ENCODE measurements around the gene PLBD2.

The PLBD2 gene

DNA sequence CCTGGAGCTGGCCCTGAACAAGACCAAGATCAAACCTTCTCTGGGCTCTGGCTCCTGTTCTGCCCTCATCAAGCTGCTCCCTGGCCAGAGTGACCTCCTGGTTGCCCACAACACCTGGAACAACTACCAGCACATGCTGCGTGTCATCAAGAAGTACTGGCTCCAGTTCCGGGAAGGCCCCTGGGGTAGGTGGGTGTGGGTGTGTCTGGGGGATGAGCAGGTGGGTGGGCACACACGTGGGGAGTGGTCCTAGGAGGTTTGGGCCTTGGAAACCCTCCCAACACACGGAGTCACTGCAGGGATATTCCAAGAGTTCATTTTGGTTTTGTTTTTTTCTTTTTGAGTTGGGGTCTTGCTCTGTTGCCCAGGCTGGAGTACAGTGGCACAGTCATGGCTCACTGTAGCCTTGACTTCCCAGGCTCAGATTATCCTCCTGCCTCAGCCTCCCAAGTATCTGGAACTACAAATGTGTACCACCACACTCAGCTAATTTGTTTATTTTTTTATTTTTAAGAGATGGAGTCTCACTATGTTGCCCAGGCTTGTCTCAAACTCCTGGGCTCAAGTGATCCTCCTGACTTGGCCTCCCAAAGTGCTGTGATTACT lies 16.5 kb downstream of the PLBD2 start:
- no peak overlapping the region for H3K4me3 ChIP-seq (ENCODE audit: low read depth, low read length)
- TF ChIP-seq, protein P1, sequence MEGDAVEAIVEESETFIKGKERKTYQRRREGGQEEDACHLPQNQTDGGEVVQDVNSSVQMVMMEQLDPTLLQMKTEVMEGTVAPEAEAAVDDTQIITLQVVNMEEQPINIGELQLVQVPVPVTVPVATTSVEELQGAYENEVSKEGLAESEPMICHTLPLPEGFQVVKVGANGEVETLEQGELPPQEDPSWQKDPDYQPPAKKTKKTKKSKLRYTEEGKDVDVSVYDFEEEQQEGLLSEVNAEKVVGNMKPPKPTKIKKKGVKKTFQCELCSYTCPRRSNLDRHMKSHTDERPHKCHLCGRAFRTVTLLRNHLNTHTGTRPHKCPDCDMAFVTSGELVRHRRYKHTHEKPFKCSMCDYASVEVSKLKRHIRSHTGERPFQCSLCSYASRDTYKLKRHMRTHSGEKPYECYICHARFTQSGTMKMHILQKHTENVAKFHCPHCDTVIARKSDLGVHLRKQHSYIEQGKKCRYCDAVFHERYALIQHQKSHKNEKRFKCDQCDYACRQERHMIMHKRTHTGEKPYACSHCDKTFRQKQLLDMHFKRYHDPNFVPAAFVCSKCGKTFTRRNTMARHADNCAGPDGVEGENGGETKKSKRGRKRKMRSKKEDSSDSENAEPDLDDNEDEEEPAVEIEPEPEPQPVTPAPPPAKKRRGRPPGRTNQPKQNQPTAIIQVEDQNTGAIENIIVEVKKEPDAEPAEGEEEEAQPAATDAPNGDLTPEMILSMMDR (IDR thresholded peaks at IDR 0.05; ENCODE audit: control insufficient read depth, extremely low read depth, insufficient read depth) = no peak
- no peak for DNase-seq (ENCODE audit: low read depth)

DNA sequence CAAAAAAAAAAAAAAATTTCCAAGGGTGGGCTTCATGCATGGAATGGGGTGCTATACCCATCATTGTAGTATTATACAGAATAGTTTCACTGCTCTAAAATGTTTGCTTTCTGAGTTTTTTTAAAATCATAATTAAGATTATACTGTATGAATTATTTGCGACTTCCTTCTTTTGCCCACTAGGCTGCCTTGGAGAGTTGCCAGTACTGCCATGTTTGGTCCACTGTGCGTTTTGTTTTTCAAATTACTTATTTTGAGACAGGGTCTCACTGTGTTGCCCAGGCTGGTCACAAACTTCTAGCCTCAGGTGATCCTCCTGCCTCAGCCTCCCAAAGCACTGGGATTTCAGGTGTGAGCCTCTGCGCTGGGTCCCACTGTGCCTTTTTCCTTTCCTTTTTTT lies 19.9 kb downstream of the PLBD2 start:
- no peak overlapping the region for H3K4me3 ChIP-seq (ENCODE audit: low read depth, low read length)
- TF ChIP-seq, protein P1 (IDR thresholded peaks at IDR 0.05; ENCODE audit: control insufficient read depth, extremely low read depth, insufficient read depth) = no peak
- no peak for DNase-seq (ENCODE audit: low read depth)

DNA sequence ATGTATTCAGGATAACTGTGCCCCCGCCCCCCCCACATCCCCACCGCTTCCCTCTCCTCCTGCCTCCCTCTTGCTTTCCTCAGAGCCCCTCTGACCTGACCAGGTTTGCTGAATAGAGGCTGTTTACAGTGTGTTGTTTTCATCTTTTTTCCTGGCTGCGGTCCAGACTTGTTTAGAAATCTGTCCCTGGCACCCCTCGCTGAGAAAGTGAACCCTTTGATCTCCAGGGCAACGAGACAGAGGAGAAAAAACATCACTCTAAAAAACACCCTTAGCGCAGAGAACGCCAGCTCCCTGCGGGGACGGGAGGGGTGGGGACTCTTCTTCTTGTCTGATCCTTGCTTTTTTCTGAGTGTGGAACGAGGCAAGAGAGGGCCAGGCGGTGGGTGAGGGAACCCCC lies 22.8 kb downstream of the PLBD2 start:
- TF ChIP-seq, protein P1 (IDR thresholded peaks at IDR 0.05; ENCODE audit: control insufficient read depth, extremely low read depth, insufficient read depth) = no peak
- no peak for DNase-seq (ENCODE audit: low read depth)

DNA sequence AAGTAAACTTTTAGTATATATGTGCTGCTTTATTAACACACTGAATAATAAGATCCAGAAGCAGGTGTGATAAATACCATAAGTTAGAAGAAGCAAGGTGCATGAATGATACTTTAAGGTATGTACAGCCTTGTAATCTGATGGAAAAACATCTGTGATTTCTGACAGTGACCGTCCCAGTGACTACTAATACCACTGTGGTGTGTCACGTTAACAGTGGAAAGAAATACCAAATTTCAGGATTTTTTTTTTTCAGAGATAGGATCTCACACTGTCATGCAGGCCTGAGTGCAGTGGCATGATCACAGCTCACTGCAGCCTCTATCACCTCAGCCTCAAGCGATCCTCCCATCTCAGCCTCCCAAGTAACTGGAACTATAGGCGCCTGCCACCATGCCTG lies 23.8 kb downstream of the PLBD2 start:
- H3K4me3 ChIP-seq (ENCODE audit: low read depth, low read length) = no peak overlapping the region
- TF ChIP-seq, protein P1 (IDR thresholded peaks at IDR 0.05; ENCODE audit: control insufficient read depth, extremely low read depth, insufficient read depth) = no peak
- DNase-seq (ENCODE audit: low read depth) = no peak

More for the DNA sequence above, 22.8 kb downstream of the PLBD2 start:
- H3K4me3 ChIP-seq (ENCODE audit: low read depth, low read length) = no peak overlapping the region

DNA sequence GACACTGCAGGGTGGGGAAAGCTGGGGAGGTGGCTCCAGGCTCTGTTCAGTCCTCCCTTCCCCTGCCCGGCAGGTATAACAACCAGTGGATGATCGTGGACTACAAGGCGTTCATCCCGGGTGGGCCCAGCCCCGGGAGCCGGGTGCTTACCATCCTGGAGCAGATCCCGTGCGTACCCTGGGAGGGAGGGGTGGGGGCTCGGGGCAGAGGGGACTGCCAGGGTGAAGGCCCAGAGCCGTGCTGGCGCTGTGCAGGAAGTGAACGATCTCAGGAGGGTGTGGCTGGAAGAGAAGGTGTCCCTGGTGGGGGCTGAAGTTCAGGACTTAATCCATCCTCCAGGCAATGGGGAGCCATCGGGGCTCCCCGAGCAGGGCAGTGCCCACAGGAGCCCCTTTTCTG lies 26.4 kb downstream of the PLBD2 start:
- TF ChIP-seq, protein P1 (IDR thresholded peaks at IDR 0.05; ENCODE audit: control insufficient read depth, extremely low read depth, insufficient read depth) = no peak
- no peak for DNase-seq (ENCODE audit: low read depth)
- H3K4me3 ChIP-seq (ENCODE audit: low read depth, low read length) = no peak overlapping the region

DNA sequence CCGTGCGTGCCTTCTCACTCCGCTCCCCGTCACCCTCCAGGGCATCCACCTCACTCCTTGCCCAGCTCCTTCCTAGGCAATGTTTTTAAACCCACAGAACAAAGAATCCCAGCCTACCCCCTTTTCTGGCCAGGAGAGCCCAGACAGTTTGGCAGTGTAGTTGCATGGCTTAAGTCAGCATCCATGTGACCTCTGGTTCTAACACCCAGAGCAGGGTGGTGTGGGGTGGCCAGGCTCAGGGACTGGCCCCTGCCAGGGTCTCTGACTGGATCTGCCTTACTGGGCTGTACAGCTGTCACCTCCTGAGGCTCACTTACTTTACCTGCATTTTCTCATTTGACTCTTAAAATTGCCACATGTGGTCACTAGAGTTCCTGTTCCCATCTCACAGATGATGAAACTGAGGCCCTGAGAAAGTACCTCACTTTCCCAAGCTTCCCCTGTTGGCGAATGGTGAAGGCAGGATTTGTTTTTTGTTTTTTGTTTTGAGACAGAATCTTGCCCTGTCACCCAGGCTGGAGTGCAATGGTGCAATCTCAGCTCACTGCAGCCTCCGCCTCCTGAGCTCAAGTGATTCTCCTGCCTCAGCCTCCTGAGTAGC lies 27.0 kb downstream of the PLBD2 start:
- DNase-seq (ENCODE audit: low read depth) = no peak
- H3K4me3 ChIP-seq (ENCODE audit: low read depth, low read length) = no peak overlapping the region
- TF ChIP-seq, protein P1 (IDR thresholded peaks at IDR 0.05; ENCODE audit: control insufficient read depth, extremely low read depth, insufficient read depth) = no peak
